HG03558 (cell line): ENCODE results near the gene PTPN6.

Experiments
- ATAC-seq: cut with Tn5 transposase; IDR thresholded peaks from one replicate; pipeline ENCODE4 v1.9.1; 2021; ENCODE audit warnings: moderate number of reproducible peaks; ENCODE audit not compliant: unreplicated experiment; ENCODE audit errors: extremely low read depth

PTPN6 gene

DNA sequence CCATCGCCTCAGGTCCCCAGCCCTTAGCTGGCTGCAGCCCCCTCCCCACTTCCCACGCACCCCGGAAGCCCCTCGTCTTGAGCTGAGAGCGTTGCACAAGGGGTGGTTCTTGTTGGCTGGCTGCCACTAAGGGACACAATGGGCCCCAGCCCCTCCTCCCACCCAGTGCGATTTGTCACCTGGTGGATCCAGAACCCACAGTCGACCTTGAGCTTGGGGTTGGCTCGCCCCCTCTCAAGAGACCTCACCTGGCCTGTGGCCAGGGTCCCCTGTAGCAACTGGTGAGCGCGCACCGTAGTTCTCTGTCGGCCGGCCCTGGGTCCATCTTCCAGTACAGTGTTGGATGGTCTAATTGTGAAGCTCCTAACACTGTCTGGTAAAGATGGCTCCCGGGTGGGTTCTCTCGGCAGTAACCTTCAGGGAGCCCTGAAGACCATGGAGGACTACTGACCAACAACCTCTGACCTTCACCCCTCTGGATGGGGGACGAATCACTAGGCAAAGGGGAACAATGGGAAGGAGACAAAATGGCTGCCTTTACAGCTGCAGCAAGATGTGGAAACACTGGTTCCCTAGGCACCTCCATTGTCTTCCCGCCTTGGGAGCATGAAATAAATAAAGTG is 12.7 kb downstream of the PTPN6 start:
- ATAC-seq = no peak

DNA sequence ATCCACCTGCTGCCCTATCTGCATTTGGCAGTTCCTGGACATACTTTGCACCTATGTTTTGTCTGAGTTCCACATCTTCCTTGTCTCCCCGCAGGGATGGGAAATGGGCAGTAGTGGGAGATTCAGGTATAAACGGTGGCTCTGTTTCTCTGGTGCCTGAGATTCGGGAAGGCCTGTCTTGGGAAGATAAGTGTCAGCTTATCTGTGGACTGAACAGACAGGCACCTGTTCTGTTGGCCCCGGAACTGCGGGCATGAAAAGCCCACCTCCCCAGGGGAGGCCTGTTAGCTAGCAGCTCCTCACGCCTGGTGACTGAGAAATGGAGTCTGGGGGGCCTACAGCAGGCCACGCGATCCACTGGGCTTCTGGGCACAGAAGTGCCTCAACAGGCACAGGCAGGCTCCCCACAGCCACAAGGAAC is 13.5 kb downstream of the PTPN6 start:
- no peak for ATAC-seq

DNA sequence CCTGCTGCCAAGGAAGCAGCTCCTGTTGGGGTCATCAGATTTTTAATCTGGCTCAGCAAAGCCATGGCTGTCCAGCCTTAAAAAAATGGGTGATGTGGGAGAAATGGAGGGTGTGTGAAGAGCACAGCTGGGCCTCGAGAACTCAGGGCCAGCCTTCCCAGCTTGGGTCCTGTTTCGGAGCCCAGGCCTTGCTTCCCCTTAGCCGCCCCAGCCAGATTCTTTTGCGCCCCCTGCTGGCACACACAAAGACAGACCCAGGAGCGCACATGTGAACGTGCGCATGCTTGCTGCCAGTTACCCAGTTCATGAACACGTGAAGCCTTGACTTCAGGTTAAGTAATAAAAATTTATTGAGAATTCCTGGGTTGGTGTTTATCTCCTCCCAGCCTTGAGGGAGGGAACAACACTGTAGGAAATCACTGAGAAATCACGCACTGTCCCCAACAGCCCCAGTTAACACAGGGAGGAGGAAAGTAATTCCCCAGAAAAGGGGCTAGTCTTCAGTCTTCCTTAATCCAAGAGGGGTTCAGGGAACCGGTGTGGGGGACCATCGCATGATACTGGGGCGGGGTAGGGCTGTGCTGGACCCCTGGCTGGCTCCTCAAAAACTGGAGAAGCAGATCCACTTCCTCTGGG is 14.0 kb downstream of the PTPN6 start:
- ATAC-seq = no peak

DNA sequence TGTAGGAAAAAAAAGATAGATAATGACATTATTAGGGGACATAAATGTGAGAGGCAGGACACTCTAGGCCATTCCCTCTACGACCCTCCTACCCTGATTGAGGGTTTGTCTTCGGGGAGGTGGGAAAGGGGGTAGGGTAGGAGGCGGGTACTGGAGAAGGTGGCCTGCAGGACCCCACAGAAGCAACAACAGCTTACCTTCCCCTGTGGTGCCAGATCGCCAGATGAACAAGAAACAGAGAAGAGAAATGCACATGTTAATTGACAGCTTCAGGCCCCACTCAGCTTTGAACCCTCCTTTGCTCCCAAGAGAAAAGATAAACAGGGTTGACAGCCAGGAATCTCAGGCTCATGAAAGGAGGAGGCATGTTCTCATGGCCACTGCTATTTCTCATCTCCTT is 14.6 kb downstream of the PTPN6 start:
- ATAC-seq = no peak

DNA sequence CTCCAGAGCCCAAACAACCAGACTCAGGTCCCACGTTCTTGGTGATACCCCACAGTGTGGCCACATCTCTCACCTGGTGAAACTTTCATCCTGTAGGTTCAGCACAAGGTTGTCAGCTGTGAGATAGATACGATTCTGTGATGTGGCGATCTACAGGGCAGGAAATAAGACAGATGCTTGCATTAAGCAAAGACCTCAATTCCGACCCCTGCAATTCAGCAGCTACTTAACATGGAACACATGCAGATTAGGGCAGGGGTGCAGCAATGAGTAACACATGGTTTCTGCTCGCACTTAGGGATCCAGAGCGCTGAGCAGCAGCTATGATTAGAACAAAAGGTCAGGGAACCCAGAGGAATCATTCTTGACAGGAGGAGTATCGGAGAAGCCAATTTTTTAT is 15.2 kb downstream of the PTPN6 start:
- ATAC-seq = no peak

- no peak for ATAC-seq
These were observed 16.5 kb downstream of the PTPN6 start for GRCh38 chr12:6967651-6968100.

DNA sequence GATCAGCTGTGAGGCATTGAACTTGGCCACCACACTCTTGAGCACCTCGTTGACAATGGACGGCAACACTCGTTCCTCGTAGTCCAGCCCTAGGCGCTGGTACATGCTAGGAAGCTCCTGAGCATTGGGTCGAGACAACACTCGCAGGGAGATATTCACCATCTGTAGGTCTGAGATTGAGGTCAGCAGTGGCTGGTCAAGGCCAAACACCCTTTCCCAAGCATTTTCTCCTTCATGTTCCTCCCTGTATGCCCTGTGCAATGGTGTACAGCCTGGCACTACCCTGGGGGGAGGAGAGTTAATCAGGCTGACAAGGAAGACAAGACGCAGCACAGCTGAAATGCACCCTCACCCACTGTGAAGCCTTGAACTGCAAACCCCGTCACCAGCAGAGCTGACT is 17.3 kb downstream of the PTPN6 start:
- no peak for ATAC-seq

- peak; percentile 21 for ATAC-seq
These were observed 19.0 kb downstream of the PTPN6 start for GRCh38 chr12:6970096-6970527.

DNA sequence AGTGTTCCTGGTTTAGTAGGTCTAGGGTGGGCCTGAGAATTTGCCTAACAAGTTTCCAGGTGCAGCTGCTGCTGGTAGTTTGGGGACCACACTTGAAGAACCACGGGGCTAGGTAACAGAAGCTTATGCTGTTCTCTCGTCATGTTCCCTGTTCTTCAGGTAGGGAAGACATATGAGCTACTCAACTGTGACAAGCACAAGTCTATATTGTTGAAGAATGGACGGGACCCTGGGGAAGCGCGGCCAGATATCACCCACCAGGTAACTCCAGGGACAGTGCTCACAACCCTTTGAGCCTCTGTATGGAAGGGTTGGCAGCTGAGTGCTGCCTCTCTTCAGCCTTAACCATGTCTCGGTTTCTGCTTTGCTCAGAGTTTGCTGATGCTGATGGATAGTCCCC is 23.0 kb downstream of the PTPN6 start:
- ATAC-seq = no peak

DNA sequence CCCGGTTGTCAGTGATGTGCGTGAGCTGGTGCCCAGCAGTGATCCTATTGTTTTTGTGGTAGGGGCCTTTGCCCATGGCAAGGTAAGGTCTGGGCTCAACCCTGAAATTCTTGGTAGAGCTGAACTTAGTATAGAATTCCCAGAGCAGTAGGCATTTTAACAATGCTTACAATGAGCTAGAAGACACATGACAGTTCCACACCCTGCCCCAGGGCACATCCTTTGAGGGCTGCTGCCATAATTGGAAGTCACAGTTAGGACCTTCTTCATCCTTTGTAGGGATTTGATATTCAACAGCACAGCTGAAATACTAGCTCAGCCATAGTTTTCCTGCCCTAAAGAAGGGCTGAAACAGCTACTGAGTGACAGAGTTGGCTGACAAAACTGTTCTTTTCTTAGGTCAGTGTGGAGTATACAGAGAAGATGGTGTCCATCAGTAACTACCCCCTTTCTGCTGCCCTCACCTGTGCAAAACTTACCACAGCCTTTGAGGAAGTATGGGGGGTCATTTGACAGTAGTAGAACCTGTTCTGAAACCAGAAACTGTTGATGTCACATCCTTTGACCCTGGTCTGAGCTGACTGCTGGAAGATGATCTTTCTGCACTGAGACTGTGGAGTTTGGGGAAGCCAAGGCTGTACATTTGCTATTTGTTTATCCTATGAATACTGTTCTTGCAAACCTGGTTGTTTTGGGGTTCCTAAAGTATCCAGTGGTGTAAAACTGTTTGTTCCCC is 24.3 kb downstream of the PTPN6 start:
- ATAC-seq = no peak

- no peak for ATAC-seq
These were observed 26.5 kb downstream of the PTPN6 start for GRCh38 chr12:6977653-6978052.

- ATAC-seq = no peak
These were observed 27.0 kb downstream of the PTPN6 start for GRCh38 chr12:6978188-6978587.

DNA sequence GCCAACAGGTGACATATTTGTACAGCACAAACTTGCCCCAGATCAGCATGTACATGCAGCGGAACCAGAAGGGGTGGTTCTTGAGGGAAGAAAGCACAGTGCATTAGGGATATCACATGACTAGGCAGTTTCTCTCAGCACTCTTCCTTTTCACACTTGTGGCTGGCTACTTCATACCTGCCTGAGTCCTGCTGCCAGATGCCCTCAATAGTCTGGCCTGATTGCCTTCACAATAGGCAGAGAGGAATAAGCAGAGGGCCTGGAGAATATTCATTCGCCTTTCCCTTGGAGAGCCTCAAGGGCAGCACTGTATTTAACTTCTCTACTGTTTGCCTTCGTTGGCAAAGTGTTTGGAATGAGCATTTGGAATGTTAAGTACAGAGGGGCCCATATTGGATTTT is 27.5 kb downstream of the PTPN6 start:
- ATAC-seq = no peak

- no peak for ATAC-seq
These were observed 27.9 kb downstream of the PTPN6 start for GRCh38 chr12:6979021-6979420.

GRCh38 chr12:6979453-6979852 is 28.3 kb downstream of the PTPN6 start:
- no peak for ATAC-seq

DNA sequence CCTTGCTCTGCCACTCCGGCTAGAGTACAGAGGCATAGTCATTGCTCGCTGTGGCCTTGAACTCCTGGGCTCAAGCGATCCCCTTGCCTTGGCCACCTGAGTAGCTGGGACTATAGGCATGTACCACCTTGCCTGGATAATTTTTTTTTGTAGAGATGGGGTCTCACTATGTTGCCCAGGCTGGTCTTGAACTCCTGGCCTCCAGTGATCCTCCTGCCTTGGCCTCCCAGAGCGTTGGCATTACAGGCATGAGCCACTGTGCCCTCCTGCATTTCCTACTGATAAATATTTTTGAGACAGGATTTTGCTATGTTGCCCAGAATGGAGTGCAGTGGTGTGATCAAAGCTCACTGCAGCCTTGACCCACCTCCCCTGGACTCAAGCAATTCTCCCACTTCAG is 28.9 kb downstream of the PTPN6 start:
- no peak for ATAC-seq

DNA sequence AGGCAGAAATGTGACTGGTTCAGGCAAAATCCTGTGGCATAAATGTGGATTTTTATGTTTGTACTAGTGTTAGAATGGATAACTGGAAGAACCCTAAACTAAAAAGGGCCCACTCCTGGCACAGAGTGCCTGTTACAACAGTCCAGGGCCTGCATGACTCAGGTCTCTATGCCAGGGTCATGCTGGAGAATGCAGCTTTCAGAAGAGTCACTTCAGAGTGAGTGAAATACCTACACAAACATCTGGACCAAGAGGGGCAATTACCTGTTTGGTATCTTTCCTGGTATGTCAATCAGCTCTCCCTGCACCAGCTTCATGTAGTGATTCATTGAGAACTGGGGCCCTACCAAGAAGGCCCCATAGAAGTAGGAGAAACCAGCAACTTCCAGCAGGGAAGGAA is 29.6 kb downstream of the PTPN6 start:
- no peak for ATAC-seq

GRCh38 chr12:6981152-6982052 is 30.2 kb downstream of the PTPN6 start:
- ATAC-seq = no peak

DNA sequence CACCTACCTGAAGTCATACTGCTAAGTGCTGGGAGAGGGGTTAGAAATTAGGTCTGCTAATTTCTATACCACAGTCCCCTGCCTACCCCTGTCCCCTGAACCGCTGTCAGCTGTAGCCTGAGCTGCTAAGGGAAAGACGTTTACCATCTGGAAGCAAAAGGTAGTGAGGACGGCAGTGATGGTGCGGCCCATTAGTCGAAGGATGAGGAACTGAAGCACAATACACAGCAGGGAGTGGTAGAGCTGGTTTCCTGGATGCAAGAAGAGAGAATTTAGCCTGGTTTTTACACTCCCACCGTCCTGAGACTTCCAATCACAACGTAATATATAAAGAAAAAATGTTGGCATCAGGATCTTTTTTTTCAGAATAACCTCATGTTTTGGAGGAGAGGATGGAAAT is 31.4 kb downstream of the PTPN6 start:
- ATAC-seq = no peak

DNA sequence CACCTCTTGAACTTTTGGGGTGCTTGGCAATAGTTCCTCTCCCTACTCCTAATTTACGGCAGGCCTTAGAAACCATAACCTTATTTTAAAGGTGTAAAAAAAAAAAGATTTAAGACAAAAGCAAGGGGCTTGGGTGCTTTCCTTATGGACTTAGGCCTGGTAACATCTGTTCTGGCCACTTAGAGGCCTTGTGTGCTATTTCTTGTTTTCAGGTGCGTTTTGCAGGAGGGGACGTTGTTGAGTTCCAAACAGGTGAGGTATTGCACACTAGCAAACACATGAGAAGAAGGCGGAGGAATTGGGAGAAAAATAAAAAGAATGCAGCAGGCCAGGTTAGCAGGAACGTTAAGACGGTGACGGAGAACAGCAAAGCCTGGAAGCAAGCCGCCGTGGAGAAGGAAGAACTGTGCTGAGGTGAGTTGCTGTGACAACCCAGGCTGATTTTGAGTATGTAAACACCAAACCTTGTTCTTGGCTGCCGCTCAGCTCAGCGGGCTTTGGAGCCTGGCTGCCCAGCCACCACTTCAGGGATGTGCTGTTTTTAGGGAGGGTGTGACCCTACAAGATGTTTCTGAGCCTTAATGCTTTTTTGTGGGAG is 36.9 kb downstream of the PTPN6 start:
- ATAC-seq = no peak
